K562 (cell line): Measurements from ENCODE around the gene LRRC71. TPM values are rescaled to one million over a fixed set of nuclear protein-coding genes. Genes with fewer than 3 reads are reported as not detected.

Source experiments
- ATAC-seq: fragments of 200-7000 bp; cut with Tn5 transposase; 3 replicates; pipeline ENCODE4 v1.9.1; 2020; ENCODE audit warnings: moderate library complexity
- BruUV-seq: library from RNA; stranded (reverse); fragments of 400-500 nt; replicated peaks from 2 replicates; lab custom pipeline; 2021; lab: Mats Ljungman, UMichigan
- CTCF ChIA-PET: fragments of 300-600 bp; formaldehyde crosslinking; extraction: SDS; loops from one replicate; lab custom pipeline; 2021; ENCODE audit warnings: low intra/inter-chr PET ratio; lab: Yijun Ruan, JAX
- POLR2A ChIA-PET: fragments of 300-600, 350-650 bp; sonication (Branson Sonifier 250); formaldehyde crosslinking; extraction: SDS; loops from one replicate; lab custom pipeline; 2021; ENCODE audit warnings: antibody characterized with exemption, inconsistent platforms; lab: Yijun Ruan, JAX
- DNase-seq, 4 experiments: peaks; one replicate each; pipeline versions ENCODE4 v3.0.0 to v3.0.0-alpha.2; 2011 to 2018; ENCODE audit warnings: low spot score in 3 of 4, mixed read lengths in 3 of 4; ENCODE audit errors: extremely low read depth in 1 of 4
- FAIRE-seq: peaks from 2 replicates; lab custom pipeline; 2011; peaks lifted over from hg19 to GRCh38; lab: Jason Lieb, UNC
- H2AFZ ChIP-seq: 2 replicates; pipeline ENCODE4 v1.6.0; 2011; ENCODE audit warnings: low read depth, low read length, control low read depth, inconsistent platforms
- H3K27ac ChIP-seq: fragments of 200-600 bp; 3 replicates; pipeline ENCODE4 v1.8.0; 2011; ENCODE audit warnings: low read depth, mild to moderate bottlenecking, control low read depth, inconsistent platforms, low read length, moderate library complexity, mixed read lengths; ENCODE audit errors: extremely low read depth
- H3K27me3 ChIP-seq, 2 experiments: fragments of 300-600 bp in 1 of 2; 2 replicates in 1 of 2; 3 replicates in 1 of 2; pipeline versions ENCODE4 v1.6.0 to v1.8.0; 2011; ENCODE audit warnings: inconsistent platforms in 2 of 2, low read length in 2 of 2, mild to moderate bottlenecking in 1 of 2, mixed read lengths in 1 of 2, moderate library complexity in 1 of 2; ENCODE audit not compliant: control insufficient read depth in 2 of 2, insufficient read depth in 2 of 2
- H3K36me3 ChIP-seq: fragments of 300-600 bp; 3 replicates; pipeline ENCODE4 v1.8.0; 2011; ENCODE audit warnings: mild to moderate bottlenecking, low read length, inconsistent platforms; ENCODE audit not compliant: control insufficient read depth, insufficient read depth
- H3K4me1 ChIP-seq, 2 experiments: fragments of 200-600 bp in 1 of 2; replicated peaks in 1 of 2; 2 replicates in 1 of 2; 3 replicates in 1 of 2; pipeline versions ENCODE4 v1.5.1 to v1.8.0; 2011; ENCODE audit warnings: inconsistent platforms in 2 of 2, low read length in 2 of 2, mild to moderate bottlenecking in 1 of 2, mixed read lengths in 1 of 2, moderate library complexity in 1 of 2; ENCODE audit not compliant: control insufficient read depth in 2 of 2, insufficient read depth in 2 of 2
- H3K4me2 ChIP-seq: 2 replicates; pipeline ENCODE4 v1.6.1; 2011; ENCODE audit warnings: low read length, control low read depth, inconsistent platforms, mixed read lengths; ENCODE audit not compliant: insufficient read depth
- H3K4me3 ChIP-seq: fragments of 200-600 bp; sonication (generic), shearing (Covaris generic); 2 replicates; pipeline ENCODE4 v1.5.1; 2016; ENCODE audit warnings: control low read depth, inconsistent platforms
- H3K79me2 ChIP-seq: fragments of 200-600 bp; 3 replicates; pipeline ENCODE4 v1.8.0; 2011; ENCODE audit warnings: low read length, inconsistent platforms; ENCODE audit not compliant: control insufficient read depth, insufficient read depth
- H3K9ac ChIP-seq, 2 experiments: 2 replicates each; pipeline versions ENCODE4 v1.6.0 to v1.6.1; 2011; ENCODE audit warnings: low read depth in 2 of 2, low read length in 2 of 2, control low read depth in 1 of 2, inconsistent platforms in 1 of 2, mild to moderate bottlenecking in 1 of 2, mixed read lengths in 1 of 2; ENCODE audit not compliant: insufficient read depth in 1 of 2
- H3K9me1 ChIP-seq: one replicate; pipeline ENCODE4 v1.6.0; 2011; ENCODE audit warnings: inconsistent platforms, mild to moderate bottlenecking, low read length, moderate library complexity; ENCODE audit not compliant: control insufficient read depth, insufficient read depth
- H3K9me3 ChIP-seq: replicated peaks from 2 replicates; pipeline ENCODE4 v1.5.1; 2011; ENCODE audit warnings: low read depth, low read length, inconsistent platforms; ENCODE audit not compliant: control insufficient read depth, insufficient read depth
- H4K20me1 ChIP-seq: replicated peaks from 2 replicates; pipeline ENCODE4 v1.6.1; 2011; ENCODE audit warnings: low read length, inconsistent platforms, mixed read lengths; ENCODE audit not compliant: control insufficient read depth, insufficient read depth
- ARID1B ChIP-seq: fragments of 450-650 bp; IDR thresholded peaks from 2 replicates; pipeline ENCODE4 v1.6.1; 2016; ENCODE audit warnings: antibody characterized with exemption, mild to moderate bottlenecking, inconsistent platforms
- ELF1 ChIP-seq: fragments of 200-800 bp; sonication (Bioruptor generic); IDR thresholded peaks from 2 replicates; pipeline ENCODE4 v1.6.1; 2016; ENCODE audit warnings: missing genetic modification characterization, missing compliant biosample characterization
- HDAC8 ChIP-seq: fragments of 450-650 bp; IDR thresholded peaks from 2 replicates; pipeline ENCODE4 v1.6.1; 2016; ENCODE audit warnings: mild to moderate bottlenecking, missing genetic modification characterization, moderate library complexity, missing compliant biosample characterization
- KAT7 ChIP-seq: sonication (generic); formaldehyde crosslinking; IDR thresholded peaks from 2 replicates; pipeline ENCODE4 v1.8.0; 2022; ENCODE audit warnings: missing genetic modification reagents, mild to moderate bottlenecking, borderline replicate concordance
- MEF2A ChIP-seq: IDR thresholded peaks from 2 replicates; pipeline ENCODE4 v1.6.1; 2011; ENCODE audit warnings: low read depth, mild to moderate bottlenecking, low read length, moderate library complexity; ENCODE audit not compliant: control insufficient read depth
- NCOR1 ChIP-seq: fragments of 450-650 bp; IDR thresholded peaks from 2 replicates; pipeline ENCODE4 v1.6.1; 2016; ENCODE audit warnings: mild to moderate bottlenecking, moderate library complexity
- PRPF4 ChIP-seq: fragments of 200-400 bp; formaldehyde crosslinking; IDR thresholded peaks from one replicate; pipeline ENCODE4 v1.6.1; 2017; ENCODE audit warnings: low read length, low read depth, mild to moderate bottlenecking; ENCODE audit not compliant: insufficient read depth, poor library complexity, severe bottlenecking
- SMAD1 ChIP-seq: fragments of 150-350 bp; IDR thresholded peaks from 2 replicates; pipeline ENCODE4 v1.6.1; 2014; ENCODE audit warnings: low read length, low read depth; ENCODE audit not compliant: partially characterized antibody
- U2AF2 ChIP-seq: fragments of 200-400 bp; formaldehyde crosslinking; optimal IDR thresholded peaks from 2 replicates; pipeline ENCODE3; 2017; ENCODE audit warnings: low read depth, mild to moderate bottlenecking, low read length
- ZBTB43 ChIP-seq: sonication (generic); formaldehyde crosslinking; IDR thresholded peaks from 2 replicates; pipeline ENCODE4 v1.8.0; 2023; ENCODE audit warnings: mild to moderate bottlenecking, missing genetic modification reagents
- ZNF41 ChIP-seq: fragments of 250-450 bp; sonication (Bioruptor Pico); conservative IDR thresholded peaks from 2 replicates; pipeline ENCODE4 v1.4.0; 2020; ENCODE audit warnings: mild to moderate bottlenecking
- ZNF76 ChIP-seq: fragments of 250-450 bp; sonication (Bioruptor Pico); IDR thresholded peaks from 2 replicates; pipeline ENCODE4 v1.4.0; 2020; ENCODE audit warnings: mild to moderate bottlenecking, moderate library complexity, borderline replicate concordance
- ZNF785 ChIP-seq: fragments of 250-450 bp; sonication (Bioruptor Pico); IDR thresholded peaks from 2 replicates; pipeline ENCODE4 v1.4.0; 2020; ENCODE audit warnings: mild to moderate bottlenecking
- WGBS: fragments of 100-300 bp; shearing (Covaris generic); methylation state at CpG from one replicate; pipeline ENCODE4 v1.1.6; 2016; ENCODE audit warnings: low coverage, mixed read lengths; ENCODE audit not compliant: insufficient coverage; ENCODE audit errors: missing lambda C conversion rate; 5-methylcytosine and 5-hydroxymethylcytosine counted together
- in situ Hi-C: fragments of 300-500 bp; cut with MboI; formaldehyde crosslinking; loops from 4 replicates; pipeline ENCODE4 v1.15.0; 2018; ENCODE audit warnings: inconsistent platforms, mixed read lengths
- intact Hi-C: fragments of 100-400 bp; cut with micrococcal nuclease; formaldehyde crosslinking; loops from 2 replicates; pipeline ENCODE4 v1.14.2; 2022
- polyA plus RNA-seq, 8 experiments: library from polyadenylated mRNA; depleted of rRNA in 4 of 8; stranded (reverse) in 5 of 8; unstranded in 3 of 8; fragments of >200 nt; fragmentation: Nextera tagmentation in 2 of 8; fragmentation: Illumina TruSeq in 1 of 8; extraction: Ambion mirVana in 2 of 8; extraction: Trizol in 1 of 8; gene quantifications; 2 replicates each; pipeline versions ENCODE4 v1.2.1 to v1.2.3, GENCODE V29; 2011 to 2014; ENCODE audit warnings: inconsistent platforms in 1 of 8, missing spikeins in 1 of 8
- total RNA-seq, 7 experiments: library from RNA; depleted of rRNA in 6 of 7; stranded (reverse); fragments of >200 nt in 6 of 7; fragmentation: Illumina TruSeq in 2 of 7; extraction: Trizol in 2 of 7; gene quantifications; 2 replicates each; pipeline versions ENCODE4 v1.2.1 to v1.2.3, GENCODE V29; 2011 to 2021; ENCODE audit warnings: low replicate concordance in 1 of 7
- TF ChIP-seq, protein P1 (sequence below): fragments of 250-450 bp; sonication (Bioruptor Pico); IDR thresholded peaks from 2 replicates; pipeline ENCODE4 v1.5.0; 2021
- TF ChIP-seq, protein P2 (sequence below): fragments of 150-350 bp; conservative IDR thresholded peaks from 2 replicates; pipeline ENCODE4 v1.6.1; 2014; ENCODE audit warnings: low read length

The LRRC71 gene
- total and polyA plus RNA-seq, 9 of the 15 experiments (the other 6 are each of a cell fraction or from before 2014, with no cell fraction given) = 0.06 to 1.2 (median 0.51) TPM; not detected in 1

GRCh38 chr1:156874142-156874541 is 46.3 kb upstream of the LRRC71 start (continued):
- TF ChIP-seq MEF2A (no peak), ZNF76 (no peak), PRPF4 (no peak), HDAC8 (no peak), KAT7 (no peak)

DNA sequence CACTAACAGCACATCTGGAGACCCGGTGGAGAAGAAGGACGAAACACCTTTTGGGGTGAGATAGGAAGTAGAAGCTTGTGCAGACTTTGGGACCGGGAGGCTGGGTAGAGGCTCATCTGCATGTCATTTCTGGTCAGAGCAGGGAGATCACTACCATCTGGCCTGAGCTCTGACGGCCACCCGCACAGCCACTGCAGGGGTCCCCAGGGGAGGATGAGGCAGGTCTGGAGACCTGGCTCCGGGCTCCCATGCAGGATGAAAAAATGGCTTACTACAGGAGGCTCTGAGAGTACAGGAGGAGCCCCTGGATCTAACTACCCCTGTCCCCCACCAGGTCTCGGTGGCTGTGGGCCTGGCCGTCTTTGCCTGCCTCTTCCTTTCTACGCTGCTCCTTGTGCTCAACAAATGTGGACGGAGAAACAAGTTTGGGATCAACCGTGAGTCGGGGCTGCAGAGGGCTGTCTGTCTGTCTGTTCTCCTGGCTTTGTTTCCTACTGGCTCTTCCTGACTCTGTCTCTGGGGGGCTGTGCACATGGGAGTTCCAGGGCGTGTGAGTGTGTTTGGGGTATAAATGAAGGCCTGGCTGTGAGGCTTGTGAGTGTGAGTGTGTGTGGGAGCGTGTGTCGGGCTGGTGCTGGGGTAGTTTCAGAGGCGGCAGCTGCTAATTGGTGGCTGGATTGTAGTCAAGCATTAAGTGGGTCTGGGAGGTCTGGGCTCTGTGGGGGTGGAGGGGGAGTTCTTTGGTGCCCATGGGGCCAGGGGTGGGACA is 45.7 kb upstream of the LRRC71 start:
- no peak overlapping the region for H3K4me2 ChIP-seq
- in situ Hi-C loops = no loop called here
- H3K79me2 ChIP-seq = no peaks in the 10 kb centered on the region
- H3K9me3 ChIP-seq = no peaks in the 10 kb centered on the region
- WGBS = 71% methylated on average over 16 of the region's 16 CpGs
- FAIRE-seq = no peak
- intact Hi-C loops = no loop called here
- no peak for TF ChIP-seq ARID1B
- no peak for TF ChIP-seq U2AF2
- no peak for TF ChIP-seq ZNF41 (CRISPR knock-in tag)
- TF ChIP-seq ZBTB43 (CRISPR knock-in tag) = no peak
- TF ChIP-seq, protein P1, sequence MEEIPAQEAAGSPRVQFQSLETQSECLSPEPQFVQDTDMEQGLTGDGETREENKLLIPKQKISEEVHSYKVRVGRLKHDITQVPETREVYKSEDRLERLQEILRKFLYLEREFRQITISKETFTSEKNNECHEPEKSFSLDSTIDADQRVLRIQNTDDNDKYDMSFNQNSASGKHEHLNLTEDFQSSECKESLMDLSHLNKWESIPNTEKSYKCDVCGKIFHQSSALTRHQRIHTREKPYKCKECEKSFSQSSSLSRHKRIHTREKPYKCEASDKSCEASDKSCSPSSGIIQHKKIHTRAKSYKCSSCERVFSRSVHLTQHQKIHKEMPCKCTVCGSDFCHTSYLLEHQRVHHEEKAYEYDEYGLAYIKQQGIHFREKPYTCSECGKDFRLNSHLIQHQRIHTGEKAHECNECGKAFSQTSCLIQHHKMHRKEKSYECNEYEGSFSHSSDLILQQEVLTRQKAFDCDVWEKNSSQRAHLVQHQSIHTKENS (CRISPR knock-in tag) = no peak
- TF ChIP-seq ELF1 (tag) = no peak
- TF ChIP-seq, protein P2, sequence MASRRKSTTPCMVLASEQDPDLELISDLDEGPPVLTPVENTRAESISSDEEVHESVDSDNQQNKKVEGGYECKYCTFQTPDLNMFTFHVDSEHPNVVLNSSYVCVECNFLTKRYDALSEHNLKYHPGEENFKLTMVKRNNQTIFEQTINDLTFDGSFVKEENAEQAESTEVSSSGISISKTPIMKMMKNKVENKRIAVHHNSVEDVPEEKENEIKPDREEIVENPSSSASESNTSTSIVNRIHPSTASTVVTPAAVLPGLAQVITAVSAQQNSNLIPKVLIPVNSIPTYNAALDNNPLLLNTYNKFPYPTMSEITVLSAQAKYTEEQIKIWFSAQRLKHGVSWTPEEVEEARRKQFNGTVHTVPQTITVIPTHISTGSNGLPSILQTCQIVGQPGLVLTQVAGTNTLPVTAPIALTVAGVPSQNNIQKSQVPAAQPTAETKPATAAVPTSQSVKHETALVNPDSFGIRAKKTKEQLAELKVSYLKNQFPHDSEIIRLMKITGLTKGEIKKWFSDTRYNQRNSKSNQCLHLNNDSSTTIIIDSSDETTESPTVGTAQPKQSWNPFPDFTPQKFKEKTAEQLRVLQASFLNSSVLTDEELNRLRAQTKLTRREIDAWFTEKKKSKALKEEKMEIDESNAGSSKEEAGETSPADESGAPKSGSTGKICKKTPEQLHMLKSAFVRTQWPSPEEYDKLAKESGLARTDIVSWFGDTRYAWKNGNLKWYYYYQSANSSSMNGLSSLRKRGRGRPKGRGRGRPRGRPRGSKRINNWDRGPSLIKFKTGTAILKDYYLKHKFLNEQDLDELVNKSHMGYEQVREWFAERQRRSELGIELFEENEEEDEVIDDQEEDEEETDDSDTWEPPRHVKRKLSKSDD = no peak
- TF ChIP-seq SMAD1 = no peak
- TF ChIP-seq ZNF785 (CRISPR knock-in tag) = no peak
- no peak for TF ChIP-seq NCOR1
- TF ChIP-seq, all 486 proteins: peak for 0
- H3K9ac ChIP-seq = peak overlapping the region in 1 of 2 experiments; percentile 70; a peak in 2 of 4 replicates
- BruUV-seq = no TSS peak
- no peak for ATAC-seq
- no peak overlapping the region for H2AFZ ChIP-seq
- DNase-seq = no peak
- no peak overlapping the region for H3K27ac ChIP-seq
- H3K4me3 ChIP-seq = no peak overlapping the region
- H3K9me1 ChIP-seq = no peaks in the 10 kb centered on the region
- no peaks in the 10 kb centered on the region for H4K20me1 ChIP-seq
- peaks cover 2% of the 10 kb centered on the region; the same call in 2 of the 3 replicates for H3K36me3 ChIP-seq
- ChIA-PET CTCF (no interaction called here), POLR2A (interaction anchor here (1.4 kb wide), 1 partner anchor 9 kb away, joined by 3 read pairs; no protein-coding TSS in a partner anchor)
- no peaks in the 10 kb centered on the region for H3K27me3 ChIP-seq
- peaks cover 12 to 29% of the 10 kb centered on the region in 2 experiments for H3K4me1 ChIP-seq
